MM.1S (cell line): ENCODE measurements around the gene KCNK7.

Experiments used
- DNase-seq: peaks from one replicate; pipeline ENCODE4 v3.0.0-alpha.2; 2015
- H2AFZ ChIP-seq: fragments of 300-600 bp; sonication (generic); 2 replicates; pipeline ENCODE4 v1.6.0; 2016; ENCODE audit warnings: antibody characterized with exemption, low read length
- H3F3A ChIP-seq: fragments of 300-600 bp; sonication (generic); 2 replicates; pipeline ENCODE4 v1.6.1; 2016; ENCODE audit warnings: mild to moderate bottlenecking, antibody characterized with exemption, low read length, moderate library complexity, mixed read lengths; ENCODE audit not compliant: insufficient read depth
- H3K27ac ChIP-seq: fragments of 300-600 bp; sonication (generic); 2 replicates; pipeline ENCODE4 v1.5.1; 2016; ENCODE audit warnings: mild to moderate bottlenecking, low read length
- H3K27me3 ChIP-seq: fragments of 300-600 bp; sonication (generic); replicated peaks from 2 replicates; pipeline ENCODE4 v1.6.0; 2016; ENCODE audit warnings: low read length; ENCODE audit not compliant: insufficient read depth
- H3K36me3 ChIP-seq: fragments of 300-600 bp; sonication (generic); replicated peaks from 2 replicates; pipeline ENCODE4 v1.6.1; 2016; ENCODE audit warnings: mild to moderate bottlenecking, low read length, mixed read lengths; ENCODE audit not compliant: insufficient read depth
- H3K4me1 ChIP-seq: fragments of 300-600 bp; sonication (generic); 2 replicates; pipeline ENCODE4 v1.6.1; 2016; ENCODE audit warnings: low read length, mixed read lengths
- H3K4me2 ChIP-seq: fragments of 300-600 bp; sonication (generic); 2 replicates; pipeline ENCODE4 v1.6.0; 2016; ENCODE audit warnings: low read depth, low read length
- H3K4me3 ChIP-seq: fragments of 300-600 bp; sonication (generic); 2 replicates; pipeline ENCODE4 v1.5.1; 2016; ENCODE audit warnings: low read length, mixed read lengths
- H3K79me2 ChIP-seq: fragments of 300-600 bp; sonication (generic); 2 replicates; pipeline ENCODE4 v1.6.1; 2016; ENCODE audit warnings: mixed run types, low read length, mixed read lengths
- H3K9ac ChIP-seq: fragments of 300-600 bp; sonication (generic); 2 replicates; pipeline ENCODE4 v1.6.1; 2016; ENCODE audit warnings: low read length, mixed read lengths
- H3K9me2 ChIP-seq: fragments of 300-600 bp; sonication (generic); replicated peaks from 2 replicates; pipeline ENCODE4 v1.6.1; 2016; ENCODE audit warnings: mild to moderate bottlenecking, low read length, mixed read lengths; ENCODE audit not compliant: insufficient read depth
- H3K9me3 ChIP-seq: fragments of 300-600 bp; sonication (generic); replicated peaks from 2 replicates; pipeline ENCODE4 v1.6.1; 2016; ENCODE audit warnings: mild to moderate bottlenecking, low read length, mixed read lengths; ENCODE audit not compliant: insufficient read depth
- H4K20me1 ChIP-seq: fragments of 300-600 bp; sonication (generic); 2 replicates; pipeline ENCODE4 v1.6.1; 2016; ENCODE audit warnings: mild to moderate bottlenecking, low read length, moderate library complexity, mixed read lengths; ENCODE audit not compliant: insufficient read depth
- CTCF ChIP-seq: fragments of 300-600 bp; sonication (generic); IDR thresholded peaks from 2 replicates; pipeline ENCODE4 v1.5.1; 2016; ENCODE audit warnings: antibody characterized with exemption, low read length, mixed read lengths
- EZH2 ChIP-seq: fragments of 300-600 bp; sonication (generic); optimal IDR thresholded peaks from 2 replicates; pipeline ENCODE3; 2017; ENCODE audit warnings: low read depth, mild to moderate bottlenecking, antibody characterized with exemption, low read length, mixed read lengths
- EZH2phosphoT487 ChIP-seq: fragments of 300-600 bp; sonication (generic); IDR thresholded peaks from 2 replicates; pipeline ENCODE4 v1.6.1; 2018; ENCODE audit warnings: antibody characterized with exemption, low read length

The KCNK7 gene

DNA sequence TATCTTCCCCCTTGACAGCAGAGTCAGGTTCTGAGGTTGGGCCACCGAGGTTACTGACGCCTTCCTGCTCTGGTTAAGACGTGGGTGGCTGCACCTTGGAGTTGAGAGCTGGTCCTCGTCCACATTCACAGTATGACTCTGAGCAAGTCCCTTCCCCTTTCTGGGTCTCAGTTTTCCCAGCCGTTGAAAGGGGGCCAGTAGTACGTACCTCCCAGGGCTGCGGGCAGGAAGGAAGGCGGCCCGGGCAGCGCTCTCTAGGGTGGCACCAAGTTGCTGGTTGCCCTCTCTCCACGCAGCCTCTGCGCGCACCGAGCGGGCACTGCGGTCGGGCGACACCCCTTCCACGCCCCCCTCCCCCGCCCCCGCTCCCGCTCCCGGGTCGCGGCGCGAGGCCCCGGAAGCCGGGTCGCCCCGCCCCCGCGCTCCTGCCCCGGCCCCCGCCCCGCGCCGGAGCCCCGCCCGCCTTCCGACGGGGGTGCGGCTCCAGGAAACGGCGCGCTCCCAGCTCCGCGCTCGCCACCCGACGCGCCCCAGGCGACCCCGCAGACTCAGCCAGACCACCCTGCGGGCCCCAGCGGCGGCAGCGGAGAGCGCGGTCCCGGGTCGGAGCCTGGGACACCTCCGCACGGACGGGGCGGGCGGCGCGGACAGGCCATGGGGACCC lies 19.9 kb downstream of the KCNK7 start, which contains the start of gene EHBP1L1:
EHBP1L1 (plus strand) TSS at position 486 of the 664 bp plus-strand sequence. CDS start 250 bp downstream, outside the sequence.
- Histone ChIP-seq H3K4me2 (peak within 1 kb of the TSS; percentile 98), H3K4me1 (peaks cover 32% of the 10 kb centered on the region), H3K27ac (peak within 1 kb of the TSS; percentile 83), H3K9me2 (no peaks in the 10 kb centered on the region), H2AFZ (0 out of 2 replicates have a peak within 1 kb of the TSS, but pooled peaks have one; percentile 55), H3K27me3 (no peaks in the 10 kb centered on the region), H4K20me1 (no peaks in the 10 kb centered on the region), H3K4me3 (peak within 1 kb of the TSS; percentile 91), H3K9ac (peak within 1 kb of the TSS; percentile 87), H3K9me3 (no peaks in the 10 kb centered on the region), H3K36me3 (no peaks in the 10 kb centered on the region), H3K79me2 (peaks cover 70% of the 10 kb centered on the region), H3F3A (peaks cover 40% of the 10 kb centered on the region)
- peak; percentile 76 for DNase-seq
- TF ChIP-seq EZH2 (no peak), EZH2phosphoT487 (no peak), CTCF (no peak)

DNA sequence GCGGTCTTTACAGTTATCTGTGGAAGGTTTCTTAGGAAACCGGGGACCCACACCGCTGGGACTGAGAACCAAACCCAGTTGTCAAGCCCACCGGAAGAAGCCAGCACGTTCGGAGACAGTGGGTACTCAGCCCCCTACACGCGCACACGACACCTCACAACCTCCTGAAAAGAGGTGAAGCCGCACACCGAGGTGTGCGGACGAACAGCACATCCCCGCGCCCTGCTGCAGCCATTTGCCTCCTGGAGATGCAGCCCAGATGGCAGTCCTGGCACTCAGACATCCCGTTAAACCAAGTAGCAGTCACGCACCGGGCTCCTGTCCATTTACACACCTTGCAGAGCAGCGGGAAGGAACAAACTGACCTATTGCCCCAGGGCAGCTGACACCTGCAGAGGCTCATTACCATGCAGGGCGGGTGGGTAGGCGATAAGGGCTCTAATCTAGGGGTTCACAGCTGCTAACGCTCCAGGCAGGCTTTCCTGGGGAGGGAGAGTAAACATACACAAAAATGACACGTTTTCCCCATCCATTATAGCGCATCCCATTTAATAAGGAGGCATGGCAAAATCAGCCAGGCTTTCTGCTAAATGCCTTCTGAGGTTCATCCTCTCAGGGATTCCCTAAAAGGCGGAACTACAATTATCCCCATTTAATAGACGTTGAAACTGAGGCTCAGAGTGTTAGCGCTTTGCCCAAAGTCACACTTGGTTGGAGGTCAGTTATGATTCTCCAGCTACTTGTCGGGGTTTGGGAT lies 20.6 kb downstream of the KCNK7 start:
- no peaks in the 10 kb centered on the region for H4K20me1 ChIP-seq
- H3K36me3 ChIP-seq = no peaks in the 10 kb centered on the region
- peak overlapping the region; percentile 78 for H3K4me2 ChIP-seq
- H3K27me3 ChIP-seq = no peaks in the 10 kb centered on the region
- peak overlapping the region; percentile 75 for H3K9ac ChIP-seq
- peak overlapping the region; percentile 68 for H3K4me3 ChIP-seq
- H3K9me3 ChIP-seq = no peaks in the 10 kb centered on the region
- peaks cover 42% of the 10 kb centered on the region for H3F3A ChIP-seq
- H3K4me1 ChIP-seq = peaks cover 32% of the 10 kb centered on the region
- H2AFZ ChIP-seq = 0 out of 2 replicates have a peak overlapping the region, but pooled peaks have one; percentile 55
- peaks cover 69% of the 10 kb centered on the region for H3K79me2 ChIP-seq
- TF ChIP-seq EZH2 (no peak), EZH2phosphoT487 (no peak), CTCF (no peak)
- no peaks in the 10 kb centered on the region for H3K9me2 ChIP-seq
- H3K27ac ChIP-seq = peak overlapping the region; percentile 83
- DNase-seq = peak; percentile 68

DNA sequence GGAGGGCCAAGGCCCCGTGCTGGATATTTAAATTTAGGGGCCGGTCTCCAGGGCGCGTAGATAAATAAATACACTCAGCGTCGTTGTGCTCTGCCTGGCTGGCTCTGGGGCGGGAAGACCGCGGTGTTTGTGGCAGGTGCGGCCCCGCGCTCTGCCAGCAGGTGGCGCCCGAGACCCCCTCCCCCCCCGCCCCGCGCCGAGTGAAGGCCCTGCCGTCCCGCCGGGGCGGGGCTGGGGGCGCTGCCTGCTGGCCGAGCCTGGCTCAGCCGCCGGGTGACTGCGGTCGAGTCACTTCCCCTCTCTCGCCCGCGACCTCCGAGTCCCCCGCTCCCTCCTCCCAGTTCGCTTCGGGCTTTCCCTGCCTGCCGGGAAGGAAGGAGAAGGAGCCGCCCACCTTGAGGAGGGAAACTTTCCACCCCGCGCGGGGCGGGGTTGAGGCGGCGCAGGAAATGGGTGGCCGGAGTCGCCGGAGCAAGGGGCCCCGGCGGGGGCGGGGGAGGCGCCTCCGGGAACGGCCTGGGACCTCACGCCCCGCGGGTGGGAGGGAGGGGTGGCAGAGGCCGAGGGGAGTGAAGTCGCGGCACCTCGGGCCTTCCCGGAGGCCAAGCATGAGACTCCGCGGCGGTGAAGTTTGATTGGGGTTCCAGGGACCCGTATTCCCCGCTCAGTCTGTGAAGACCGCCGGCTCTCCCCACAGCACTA lies 21.3 kb downstream of the KCNK7 start:
- no peaks in the 10 kb centered on the region for H3K27me3 ChIP-seq
- no peak overlapping the region for H2AFZ ChIP-seq
- H3K9ac ChIP-seq = peak overlapping the region; percentile 75
- no peaks in the 10 kb centered on the region for H3K9me2 ChIP-seq
- peak overlapping the region; percentile 69 for H3K4me3 ChIP-seq
- peaks cover 71% of the 10 kb centered on the region for H3K79me2 ChIP-seq
- peaks cover 32% of the 10 kb centered on the region for H3K4me1 ChIP-seq
- peak; percentile 62 for TF ChIP-seq CTCF
- TF ChIP-seq EZH2 = no peak
- peak overlapping the region; percentile 89 for H3K4me2 ChIP-seq
- H3K36me3 ChIP-seq = no peaks in the 10 kb centered on the region
- H3K9me3 ChIP-seq = no peaks in the 10 kb centered on the region
- DNase-seq = peak; percentile 94
- H3K27ac ChIP-seq = peak overlapping the region; percentile 83
- peaks cover 49% of the 10 kb centered on the region for H3F3A ChIP-seq
- no peaks in the 10 kb centered on the region for H4K20me1 ChIP-seq
